OCI-LY7 (cell line): ENCODE data around the gene DOP1A. TPM values are rescaled to one million over a fixed set of nuclear protein-coding genes. Genes with fewer than 3 reads are reported as not detected.
A peak's percentile ranks its signal among the peaks of the same experiment; 100 is the strongest.

Experiments
- BruUV-seq: library from RNA; stranded (reverse); fragments of 400-500 nt; replicated peaks from 2 replicates; lab custom pipeline; 2021; lab: Mats Ljungman, UMichigan
- CTCF ChIA-PET: fragments of 300-600 bp; sonication (Branson Sonifier 250); formaldehyde crosslinking; loops from one replicate; lab custom pipeline; 2022; ENCODE audit warnings: antibody characterized with exemption; ENCODE audit not compliant: unreplicated experiment; lab: Charles Lee
- POLR2A ChIA-PET: fragments of 300-600 bp; sonication (Branson Sonifier 250); formaldehyde crosslinking; loops from one replicate; lab custom pipeline; 2022; ENCODE audit warnings: antibody characterized with exemption; lab: Charles Lee
- DNase-seq: peaks from one replicate; pipeline ENCODE4 v3.0.0-alpha.2; 2015; ENCODE audit warnings: low spot score
- H2AFZ ChIP-seq: fragments of 200-600 bp; sonication (generic), shearing (Covaris generic); 2 replicates; pipeline ENCODE4 v1.6.1; 2014; ENCODE audit warnings: mild to moderate bottlenecking, antibody characterized with exemption, low read length, moderate library complexity
- H3K27ac ChIP-seq: fragments of 200-600 bp; sonication (generic); 2 replicates; pipeline ENCODE4 v1.5.1; 2014; ENCODE audit warnings: mixed run types, low read depth, mild to moderate bottlenecking, moderate library complexity, low read length, inconsistent platforms; ENCODE audit not compliant: poor library complexity, severe bottlenecking
- H3K36me3 ChIP-seq: fragments of 200-600 bp; sonication (generic); 2 replicates; pipeline ENCODE4 v1.6.1; 2014; ENCODE audit warnings: mild to moderate bottlenecking, antibody characterized with exemption, low read length, moderate library complexity, mixed read lengths; ENCODE audit not compliant: insufficient read depth
- H3K4me1 ChIP-seq: fragments of 200-600 bp; sonication (generic); 2 replicates; pipeline ENCODE4 v1.5.1; 2014; ENCODE audit warnings: mild to moderate bottlenecking, low read length; ENCODE audit not compliant: insufficient read depth, poor library complexity, severe bottlenecking
- H3K4me2 ChIP-seq: fragments of 200-600 bp; sonication (generic); 2 replicates; pipeline ENCODE4 v1.6.1; 2014; ENCODE audit warnings: mild to moderate bottlenecking, low read length
- H3K4me3 ChIP-seq: fragments of 200-600 bp; sonication (generic); 2 replicates; pipeline ENCODE4 v1.5.1; 2014; ENCODE audit warnings: mild to moderate bottlenecking, low read depth, low read length; ENCODE audit not compliant: poor library complexity, severe bottlenecking
- H3K79me2 ChIP-seq: fragments of 200-600 bp; sonication (generic); 2 replicates; pipeline ENCODE4 v1.6.1; 2016; ENCODE audit warnings: low read depth, mild to moderate bottlenecking, low read length, moderate library complexity, mixed read lengths; ENCODE audit not compliant: insufficient read depth
- H3K9me2 ChIP-seq: fragments of 200-600 bp; sonication (generic); 2 replicates; pipeline ENCODE4 v1.6.1; 2016; ENCODE audit warnings: mild to moderate bottlenecking, low read length, mixed read lengths; ENCODE audit not compliant: insufficient read depth
- H3K9me3 ChIP-seq: fragments of 200-600 bp; sonication (generic); 2 replicates; pipeline ENCODE4 v1.6.1; 2014; ENCODE audit warnings: mild to moderate bottlenecking, mixed run types, low read length, mixed read lengths
- H4K20me1 ChIP-seq: fragments of 200-600 bp; sonication (generic); 2 replicates; pipeline ENCODE4 v1.6.1; 2014; ENCODE audit warnings: mild to moderate bottlenecking, antibody characterized with exemption, low read length, moderate library complexity, mixed read lengths; ENCODE audit not compliant: insufficient read depth
- CTCF ChIP-seq: fragments of 200-600 bp; sonication (generic); conservative IDR thresholded peaks from 2 replicates; pipeline ENCODE4 v1.5.1; 2014; ENCODE audit warnings: mild to moderate bottlenecking, antibody characterized with exemption, low read length, moderate library complexity, mixed read lengths
- EZH2phosphoT487 ChIP-seq: fragments of 200-600 bp; sonication (generic); IDR thresholded peaks from 2 replicates; pipeline ENCODE4 v1.6.1; 2018; ENCODE audit warnings: low read depth, borderline replicate concordance, mild to moderate bottlenecking, mixed run types, antibody characterized with exemption, low read length, moderate library complexity, mixed read lengths
- intact Hi-C: fragments of 100-400 bp; cut with micrococcal nuclease; formaldehyde crosslinking; loops from one replicate; pipeline ENCODE4 v1.10.0; 2022; ENCODE audit not compliant: unreplicated experiment
- total RNA-seq, 2 experiments: library from RNA; depleted of rRNA in 1 of 2; stranded (reverse); fragments of >200 nt in 1 of 2; shearing (Covaris generic) in 1 of 2; gene quantifications; 2 replicates each; pipeline ENCODE4 v1.2.3, GENCODE V29; 2014 to 2022

Gene DOP1A
- total RNA-seq, 2 experiments from 2014 or later = 25.2 to 25.6 TPM

DNA sequence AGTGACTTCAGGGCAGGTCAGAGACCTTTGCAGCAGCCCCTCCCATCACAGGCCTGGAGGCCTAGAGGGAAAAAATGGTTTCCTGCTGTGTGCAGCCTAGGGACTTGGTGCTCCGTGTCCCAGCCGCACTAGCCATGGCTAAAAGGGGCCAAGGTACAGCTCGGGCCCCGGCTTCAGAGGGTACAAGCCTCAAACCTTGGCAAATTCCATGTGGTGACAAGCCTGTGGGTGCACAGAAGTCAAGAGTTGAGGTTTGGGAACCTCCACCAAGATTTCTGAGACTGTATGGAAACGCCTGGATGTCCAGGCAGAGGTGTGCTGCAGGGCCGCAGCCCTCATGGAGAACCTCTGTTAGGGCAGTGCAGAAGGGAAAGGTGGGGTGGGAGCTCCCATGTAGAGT is 35.8 kb upstream of the DOP1A start:
- Histone ChIP-seq H3K36me3 (peaks cover 27% of the 10 kb centered on the region), H3K4me1 (no peaks in the 10 kb centered on the region), H3K79me2 (no peaks in the 10 kb centered on the region), H3K27ac (no peak overlapping the region), H2AFZ (no peak overlapping the region), H3K9me3 (peaks cover 20% of the 10 kb centered on the region; the same call in 1 of the 2 replicates), H3K4me2 (no peak overlapping the region), H4K20me1 (no peaks in the 10 kb centered on the region), H3K9me2 (no peaks in the 10 kb centered on the region), H3K4me3 (no peak overlapping the region)
- ChIA-PET CTCF (no interaction called here), POLR2A (no interaction called here)
- peak; percentile 17 for DNase-seq
- no TSS peak for BruUV-seq
- TF ChIP-seq EZH2phosphoT487 = no peak
- no peak for TF ChIP-seq CTCF
- intact Hi-C loops = no loop called here

GRCh38 chr6:83038246-83038645 is 29.2 kb upstream of the DOP1A start:
- Histone ChIP-seq H3K36me3 (peaks cover 8% of the 10 kb centered on the region), H3K4me2 (no peak overlapping the region), H3K9me3 (peaks cover 8% of the 10 kb centered on the region; the same call in 1 of the 2 replicates), H4K20me1 (no peaks in the 10 kb centered on the region), H3K9me2 (no peaks in the 10 kb centered on the region), H3K27ac (no peak overlapping the region), H3K79me2 (no peaks in the 10 kb centered on the region), H3K4me3 (no peak overlapping the region), H3K4me1 (no peaks in the 10 kb centered on the region), H2AFZ (no peak overlapping the region)
- CTCF ChIA-PET = no interaction called here
- POLR2A ChIA-PET = interaction anchor here (0.5 to 1.5 kb wide), 2 partner anchors 9 to 17 kb away, joined by 3 to 6 read pairs; no protein-coding TSS in a partner anchor
- intact Hi-C loops = no loop called here
- no TSS peak for BruUV-seq
- DNase-seq = no peak
- TF ChIP-seq CTCF (no peak), EZH2phosphoT487 (no peak)

DNA sequence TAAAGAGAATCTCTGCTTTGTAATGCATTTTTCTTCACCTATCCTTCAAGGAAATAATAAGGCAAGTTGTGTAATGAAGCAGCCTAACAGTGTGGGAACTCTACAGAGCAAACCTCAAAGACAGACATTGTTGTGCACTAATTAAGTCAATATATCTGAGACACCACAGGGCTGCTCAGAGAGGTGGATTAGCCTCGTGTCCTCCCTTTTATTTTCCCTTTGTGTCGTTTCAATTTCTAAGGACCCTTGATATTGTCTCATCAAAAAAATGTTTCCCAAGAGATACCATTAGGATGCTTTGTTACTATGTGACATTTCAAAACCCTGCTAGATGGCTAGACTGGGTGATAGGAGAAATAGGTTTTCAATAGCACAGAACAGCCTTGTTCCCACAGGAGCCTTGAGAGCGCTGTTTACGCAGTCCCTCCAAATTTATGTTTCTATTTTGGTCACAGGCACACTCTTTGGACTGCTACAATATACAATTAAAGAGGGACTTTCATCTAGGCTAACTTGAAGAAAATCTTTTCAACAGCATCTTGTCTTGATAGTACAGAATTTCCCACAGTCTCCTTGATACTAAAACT is 24.9 kb upstream of the DOP1A start:
- H3K27ac ChIP-seq = no peak overlapping the region
- intact Hi-C loops = no loop called here

More for the DNA sequence above, 24.9 kb upstream of the DOP1A start:
- ChIA-PET CTCF (no interaction called here), POLR2A (no interaction called here)
- Histone ChIP-seq H3K9me2 (no peaks in the 10 kb centered on the region), H3K79me2 (no peaks in the 10 kb centered on the region), H3K9me3 (no peaks in the 10 kb centered on the region), H3K4me2 (no peak overlapping the region), H4K20me1 (no peaks in the 10 kb centered on the region), H2AFZ (no peak overlapping the region), H3K36me3 (peaks cover 5% of the 10 kb centered on the region; the same call in 1 of the 2 replicates), H3K4me1 (no peaks in the 10 kb centered on the region), H3K4me3 (no peak overlapping the region)
- no TSS peak for BruUV-seq
- DNase-seq = no peak
- no peak for TF ChIP-seq EZH2phosphoT487
- no peak for TF ChIP-seq CTCF
